Islet of Langerhans (tissue), 1 donor: ENCODE measurements around the gene HNRNPUL1.
"Not testable (repeated sequence)": the region's sequence is repeated elsewhere in the genome, so short reads cannot be mapped to it uniquely, and the experiment has no call there.

Experiments
- FAIRE-seq: peaks from one replicate; lab custom pipeline; 2011; peaks lifted over from hg19 to GRCh38; lab: Jason Lieb, UNC

Gene HNRNPUL1

GRCh38 chr19:41276231-41276630 is 12.1 kb downstream of the HNRNPUL1 start:
- FAIRE-seq: no peak

- no peak for FAIRE-seq
Measured at GRCh38 chr19:41278478-41278877, 14.3 kb downstream of the HNRNPUL1 start.

GRCh38 chr19:41288673-41289530 is 24.7 kb downstream of the HNRNPUL1 start:
- no peak for FAIRE-seq

- FAIRE-seq: not testable (repeated sequence)
Measured at GRCh38 chr19:41289814-41290213, 25.6 kb downstream of the HNRNPUL1 start.

- no peak for FAIRE-seq
Measured at GRCh38 chr19:41294393-41294792, 30.2 kb downstream of the HNRNPUL1 start.

- no peak for FAIRE-seq
Measured at GRCh38 chr19:41295499-41295898, 31.3 kb downstream of the HNRNPUL1 start.

- no peak for FAIRE-seq
Measured at GRCh38 chr19:41296433-41296871, 32.3 kb downstream of the HNRNPUL1 start.

GRCh38 chr19:41297628-41298347 is 33.6 kb downstream of the HNRNPUL1 start:
- no peak for FAIRE-seq

GRCh38 chr19:41298348-41298964 is 34.3 kb downstream of the HNRNPUL1 start:
- peak; percentile 90 for FAIRE-seq

GRCh38 chr19:41299046-41299754 is 35.0 kb downstream of the HNRNPUL1 start:
- no peak for FAIRE-seq

- FAIRE-seq: no peak
Measured at GRCh38 chr19:41299755-41300089, 35.5 kb downstream of the HNRNPUL1 start.

GRCh38 chr19:41300555-41300954 is 36.4 kb downstream of the HNRNPUL1 start:
- no peak for FAIRE-seq

GRCh38 chr19:41302624-41303351 is 38.6 kb downstream of the HNRNPUL1 start:
- no peak for FAIRE-seq

GRCh38 chr19:41303954-41304353 is 39.8 kb downstream of the HNRNPUL1 start:
- no peak for FAIRE-seq

- no peak for FAIRE-seq
Measured at GRCh38 chr19:41304706-41305483, 40.7 kb downstream of the HNRNPUL1 start.

GRCh38 chr19:41305927-41306793 is 42.0 kb downstream of the HNRNPUL1 start:
- FAIRE-seq: no peak

- FAIRE-seq: no peak
Measured at GRCh38 chr19:41307090-41307875, 43.1 kb downstream of the HNRNPUL1 start.

- FAIRE-seq: no peak
Measured at GRCh38 chr19:41307954-41308449, 43.8 kb downstream of the HNRNPUL1 start.
